ENCODE results near the gene LIAS. TPM values are rescaled to one million over a fixed set of nuclear protein-coding genes. Genes with fewer than 3 reads are reported as not detected.

LIAS gene
- polyA plus RNA-seq, 2 donors: 14.2 to 15.2 TPM

DNA sequence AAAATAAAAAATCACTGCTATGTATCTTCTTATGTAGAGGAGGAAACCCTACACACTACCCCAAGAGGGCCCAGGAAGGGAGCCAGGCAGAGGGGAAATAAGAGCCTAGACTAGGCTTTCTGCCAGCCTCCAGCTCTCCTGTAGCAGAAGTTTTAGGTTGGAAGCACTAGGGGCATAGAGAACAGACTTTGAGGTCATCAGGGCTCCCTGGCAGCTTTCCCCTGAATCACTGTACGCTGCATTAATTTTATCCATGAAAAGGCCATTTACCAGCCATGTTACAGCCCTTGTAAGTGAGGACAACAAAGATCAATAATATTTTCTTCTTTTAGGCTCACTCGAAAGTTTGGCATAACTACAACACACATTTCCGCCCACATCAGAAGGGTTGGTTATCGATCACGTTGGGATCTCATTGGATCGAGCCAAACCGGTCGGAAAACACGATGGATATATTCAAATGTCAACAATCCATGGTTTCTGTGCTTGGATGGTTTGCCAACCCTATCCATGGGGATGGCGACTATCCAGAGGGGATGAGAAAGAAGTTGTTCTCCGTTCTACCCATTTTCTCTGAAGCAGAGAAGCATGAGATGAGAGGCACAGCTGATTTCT is 24.9 kb upstream of the LIAS start:
- Histone ChIP-seq H3K27me3 (ENCODE audit: control insufficient read depth in 1 of 2, insufficient read depth in 2 of 2, low read length in 2 of 2) (no peaks in the 10 kb centered on the region), H3K4me3 (ENCODE audit: low read depth in 1 of 2, low read length in 2 of 2) (no peak overlapping the region), H3K9me3 (ENCODE audit: control insufficient read depth in 2 of 2, insufficient read depth in 1 of 2, low read depth in 1 of 2, low read length in 1 of 2) (no peaks in the 10 kb centered on the region), H3K36me3 (ENCODE audit: control insufficient read depth in 2 of 2, insufficient read depth in 2 of 2, low read length in 1 of 2) (no peaks in the 10 kb centered on the region), H3K27ac (ENCODE audit: low read depth in 2 of 2, low read length in 1 of 2) (no peak overlapping the region), H3K4me1 (ENCODE audit: control insufficient read depth in 2 of 2, insufficient read depth in 2 of 2, low read length in 1 of 2) (no peaks in the 10 kb centered on the region)
- WGBS, 2 donors: 92 to 93% methylated on average over 11 of the region's 11 CpGs

DNA sequence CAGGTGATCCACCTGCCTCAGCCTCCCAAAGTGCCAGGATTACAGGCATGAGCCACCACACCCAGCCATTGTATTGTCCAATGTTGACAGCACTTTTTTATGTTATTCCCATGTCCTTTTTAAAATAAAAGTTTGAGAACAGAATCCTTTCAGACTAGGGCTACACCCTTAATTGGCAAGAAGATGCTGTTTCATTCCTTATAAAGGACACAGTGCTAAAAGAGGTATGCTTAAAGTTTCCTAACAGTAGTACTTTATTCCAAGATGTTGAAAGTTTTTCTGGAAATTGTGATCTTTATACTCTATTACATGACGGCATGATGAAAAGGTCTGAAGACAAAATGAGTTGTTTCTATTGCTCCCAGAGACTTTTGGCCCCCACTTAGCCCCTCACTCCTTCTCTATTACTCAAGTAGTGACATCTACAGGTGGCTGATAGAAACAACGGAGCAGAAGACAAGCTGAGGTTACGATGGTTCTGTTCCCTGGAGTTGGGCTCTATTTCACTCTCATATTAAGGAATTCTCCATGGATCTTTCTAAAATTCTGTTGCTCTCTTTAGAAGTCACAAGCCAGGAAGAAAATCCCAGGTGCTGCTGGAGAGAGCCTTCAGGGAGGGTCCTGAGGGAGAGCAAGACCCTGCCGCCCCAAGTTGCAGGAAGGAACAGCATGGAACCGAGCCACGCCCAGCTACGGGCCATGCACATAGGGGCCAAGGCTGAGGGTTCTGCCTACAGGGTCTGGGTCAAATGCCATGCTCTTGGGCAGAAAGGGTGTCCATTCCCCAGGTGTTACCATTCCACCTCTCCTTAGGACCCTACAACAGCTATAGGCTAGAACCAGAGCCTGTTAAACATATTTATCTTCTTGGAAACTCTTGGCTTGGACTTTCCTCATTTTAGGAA is 22.9 kb upstream of the LIAS start:
- 66 to 69% methylated on average over 7 of the region's 7 CpGs for WGBS, 2 donors
- H3K36me3 ChIP-seq (ENCODE audit: control insufficient read depth in 2 of 2, insufficient read depth in 2 of 2, low read length in 1 of 2): no peaks in the 10 kb centered on the region
- H3K27me3 ChIP-seq (ENCODE audit: control insufficient read depth in 1 of 2, insufficient read depth in 2 of 2, low read length in 2 of 2): no peaks in the 10 kb centered on the region
- H3K27ac ChIP-seq (ENCODE audit: low read depth in 2 of 2, low read length in 1 of 2): no peak overlapping the region
- no peaks in the 10 kb centered on the region for H3K9me3 ChIP-seq (ENCODE audit: control insufficient read depth in 2 of 2, insufficient read depth in 1 of 2, low read depth in 1 of 2, low read length in 1 of 2)
- H3K4me1 ChIP-seq (ENCODE audit: control insufficient read depth in 2 of 2, insufficient read depth in 2 of 2, low read length in 1 of 2): no peaks in the 10 kb centered on the region
- H3K4me3 ChIP-seq (ENCODE audit: low read depth in 1 of 2, low read length in 2 of 2): no peak overlapping the region

DNA sequence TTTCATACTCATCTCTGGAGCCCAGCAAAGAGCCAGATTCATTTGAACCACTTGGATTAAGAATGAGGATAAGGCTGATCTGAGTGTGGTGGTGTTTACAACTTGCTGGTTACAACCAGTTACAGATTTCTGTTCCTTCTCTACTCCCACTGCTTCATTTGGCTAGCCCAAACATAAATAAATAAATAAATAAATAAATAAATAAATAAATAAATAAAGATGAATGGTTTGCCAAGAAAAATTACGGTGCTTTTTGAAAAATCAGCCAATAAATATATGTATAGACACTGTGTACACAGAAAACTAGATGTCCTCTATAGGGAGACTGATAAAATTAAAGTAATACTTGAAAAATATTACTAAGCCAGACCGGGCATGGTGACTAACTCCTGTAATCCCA is 17.3 kb upstream of the LIAS start:
- Histone ChIP-seq H3K9me3 (ENCODE audit: control insufficient read depth in 2 of 2, insufficient read depth in 1 of 2, low read depth in 1 of 2, low read length in 1 of 2) (no peaks in the 10 kb centered on the region), H3K36me3 (ENCODE audit: control insufficient read depth in 2 of 2, insufficient read depth in 2 of 2, low read length in 1 of 2) (no peaks in the 10 kb centered on the region), H3K27ac (ENCODE audit: low read depth in 2 of 2, low read length in 1 of 2) (no peak overlapping the region), H3K27me3 (ENCODE audit: control insufficient read depth in 1 of 2, insufficient read depth in 2 of 2, low read length in 2 of 2) (no peaks in the 10 kb centered on the region), H3K4me1 (ENCODE audit: control insufficient read depth in 2 of 2, insufficient read depth in 2 of 2, low read length in 1 of 2) (peaks cover 0 to 6% of the 10 kb centered on the region in 2 donors), H3K4me3 (ENCODE audit: low read depth in 1 of 2, low read length in 2 of 2) (no peak overlapping the region)
- 81 to 84% methylated on average over 2 of the region's 2 CpGs for WGBS, 2 donors

DNA sequence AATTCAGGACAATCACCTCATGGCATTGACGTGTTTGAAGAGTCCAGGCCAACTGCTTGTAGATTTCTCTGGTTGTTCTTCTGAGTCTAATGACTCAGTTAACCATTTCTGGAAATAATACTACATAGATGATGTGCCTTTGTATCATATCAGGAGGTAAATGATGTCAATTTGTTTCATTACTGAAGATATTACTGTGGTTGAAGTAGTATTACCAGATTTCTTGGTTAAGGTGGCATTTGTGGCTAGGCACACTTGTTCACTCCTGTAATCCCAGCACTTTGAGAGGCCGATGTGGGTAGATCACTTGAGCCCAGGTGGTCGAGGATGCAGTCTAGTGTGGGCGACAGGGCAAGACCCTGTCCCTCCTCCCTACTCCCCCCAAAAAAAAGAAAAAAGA is 15.9 kb upstream of the LIAS start:
- Histone ChIP-seq H3K4me1 (ENCODE audit: control insufficient read depth in 2 of 2, insufficient read depth in 2 of 2, low read length in 1 of 2) (peaks cover 0 to 14% of the 10 kb centered on the region in 2 donors), H3K27me3 (ENCODE audit: control insufficient read depth in 1 of 2, insufficient read depth in 2 of 2, low read length in 2 of 2) (no peaks in the 10 kb centered on the region), H3K27ac (ENCODE audit: low read depth in 2 of 2, low read length in 1 of 2) (no peak overlapping the region), H3K4me3 (ENCODE audit: low read depth in 1 of 2, low read length in 2 of 2) (no peak overlapping the region), H3K9me3 (ENCODE audit: control insufficient read depth in 2 of 2, insufficient read depth in 1 of 2, low read depth in 1 of 2, low read length in 1 of 2) (no peaks in the 10 kb centered on the region), H3K36me3 (ENCODE audit: control insufficient read depth in 2 of 2, insufficient read depth in 2 of 2, low read length in 1 of 2) (no peaks in the 10 kb centered on the region)
- 68 to 72% methylated on average over 4 of the region's 4 CpGs for WGBS, 2 donors

DNA sequence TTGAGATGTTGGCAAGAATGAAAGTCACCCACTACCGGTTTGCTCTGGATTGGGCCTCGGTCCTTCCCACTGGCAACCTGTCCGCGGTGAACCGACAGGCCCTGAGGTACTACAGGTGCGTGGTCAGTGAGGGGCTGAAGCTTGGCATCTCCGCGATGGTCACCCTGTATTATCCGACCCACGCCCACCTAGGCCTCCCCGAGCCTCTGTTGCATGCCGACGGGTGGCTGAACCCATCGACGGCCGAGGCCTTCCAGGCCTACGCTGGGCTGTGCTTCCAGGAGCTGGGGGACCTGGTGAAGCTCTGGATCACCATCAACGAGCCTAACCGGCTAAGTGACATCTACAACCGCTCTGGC is 12.4 kb upstream of the LIAS start:
- WGBS, 2 donors: 78 to 80% methylated on average over 20 of the region's 20 CpGs
- peak overlapping the region in 1 of 2 donors; percentile 64 for H3K4me3 ChIP-seq (ENCODE audit: low read depth in 1 of 2, low read length in 2 of 2)
- no peaks in the 10 kb centered on the region for H3K9me3 ChIP-seq (ENCODE audit: control insufficient read depth in 2 of 2, insufficient read depth in 1 of 2, low read depth in 1 of 2, low read length in 1 of 2)
- H3K4me1 ChIP-seq (ENCODE audit: control insufficient read depth in 2 of 2, insufficient read depth in 2 of 2, low read length in 1 of 2): peaks cover 0 to 14% of the 10 kb centered on the region in 2 donors
- H3K27ac ChIP-seq (ENCODE audit: low read depth in 2 of 2, low read length in 1 of 2): peak overlapping the region; percentile 57 to 86
- no peaks in the 10 kb centered on the region for H3K27me3 ChIP-seq (ENCODE audit: control insufficient read depth in 1 of 2, insufficient read depth in 2 of 2, low read length in 2 of 2)
- H3K36me3 ChIP-seq (ENCODE audit: control insufficient read depth in 2 of 2, insufficient read depth in 2 of 2, low read length in 1 of 2): peaks cover 2% of the 10 kb centered on the region in 2 donors

DNA sequence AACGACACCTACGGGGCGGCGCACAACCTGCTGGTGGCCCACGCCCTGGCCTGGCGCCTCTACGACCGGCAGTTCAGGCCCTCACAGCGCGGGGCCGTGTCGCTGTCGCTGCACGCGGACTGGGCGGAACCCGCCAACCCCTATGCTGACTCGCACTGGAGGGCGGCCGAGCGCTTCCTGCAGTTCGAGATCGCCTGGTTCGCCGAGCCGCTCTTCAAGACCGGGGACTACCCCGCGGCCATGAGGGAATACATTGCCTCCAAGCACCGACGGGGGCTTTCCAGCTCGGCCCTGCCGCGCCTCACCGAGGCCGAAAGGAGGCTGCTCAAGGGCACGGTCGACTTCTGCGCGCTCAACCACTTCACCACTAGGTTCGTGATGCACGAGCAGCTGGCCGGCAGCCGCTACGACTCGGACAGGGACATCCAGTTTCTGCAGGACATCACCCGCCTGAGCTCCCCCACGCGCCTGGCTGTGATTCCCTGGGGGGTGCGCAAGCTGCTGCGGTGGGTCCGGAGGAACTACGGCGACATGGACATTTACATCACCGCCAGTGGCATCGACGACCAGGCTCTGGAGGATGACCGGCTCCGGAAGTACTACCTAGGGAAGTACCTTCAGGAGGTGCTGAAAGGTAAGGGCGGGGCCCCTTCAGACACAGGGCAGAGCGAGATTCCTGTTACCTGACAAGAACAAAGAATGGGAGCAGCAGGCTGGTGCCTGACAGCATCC is 11.8 kb upstream of the LIAS start:
- Histone ChIP-seq H3K4me3 (ENCODE audit: low read depth in 1 of 2, low read length in 2 of 2) (peak overlapping the region; percentile 64 to 65), H3K4me1 (ENCODE audit: control insufficient read depth in 2 of 2, insufficient read depth in 2 of 2, low read length in 1 of 2) (peaks cover 0 to 14% of the 10 kb centered on the region in 2 donors), H3K27ac (ENCODE audit: low read depth in 2 of 2, low read length in 1 of 2) (peak overlapping the region; percentile 87 to 95), H3K9me3 (ENCODE audit: control insufficient read depth in 2 of 2, insufficient read depth in 1 of 2, low read depth in 1 of 2, low read length in 1 of 2) (no peaks in the 10 kb centered on the region), H3K36me3 (ENCODE audit: control insufficient read depth in 2 of 2, insufficient read depth in 2 of 2, low read length in 1 of 2) (peaks cover 2 to 5% of the 10 kb centered on the region in 2 donors), H3K27me3 (ENCODE audit: control insufficient read depth in 1 of 2, insufficient read depth in 2 of 2, low read length in 2 of 2) (no peaks in the 10 kb centered on the region)
- 6 to 13% methylated on average over 61 of the region's 61 CpGs for WGBS, 2 donors

DNA sequence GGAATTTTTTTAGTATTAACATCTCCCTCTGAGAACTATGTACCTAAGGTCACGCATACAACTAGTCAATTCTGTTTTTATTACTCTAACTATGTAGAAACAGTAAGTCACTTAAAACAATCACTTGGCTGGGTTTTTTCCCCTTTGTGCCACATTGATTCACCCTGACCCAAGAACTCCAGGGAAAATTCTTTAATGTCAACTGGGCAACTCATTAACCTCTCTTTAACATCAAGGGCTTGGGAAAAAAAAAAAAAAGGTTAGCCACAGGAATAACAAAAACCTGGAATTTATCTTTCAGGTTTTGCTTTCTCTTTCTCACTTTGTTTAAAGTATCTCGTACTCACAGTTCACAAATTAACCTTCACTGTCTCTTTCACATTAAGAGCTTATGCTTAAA is 8.2 kb upstream of the LIAS start:
- Histone ChIP-seq H3K27ac (ENCODE audit: low read depth in 2 of 2, low read length in 1 of 2) (no peak overlapping the region), H3K27me3 (ENCODE audit: control insufficient read depth in 1 of 2, insufficient read depth in 2 of 2, low read length in 2 of 2) (no peaks in the 10 kb centered on the region), H3K4me1 (ENCODE audit: control insufficient read depth in 2 of 2, insufficient read depth in 2 of 2, low read length in 1 of 2) (peaks cover 0 to 14% of the 10 kb centered on the region in 2 donors), H3K4me3 (ENCODE audit: low read depth in 1 of 2, low read length in 2 of 2) (no peak overlapping the region), H3K36me3 (ENCODE audit: control insufficient read depth in 2 of 2, insufficient read depth in 2 of 2, low read length in 1 of 2) (peaks cover 10 to 15% of the 10 kb centered on the region in 2 donors), H3K9me3 (ENCODE audit: control insufficient read depth in 2 of 2, insufficient read depth in 1 of 2, low read depth in 1 of 2, low read length in 1 of 2) (no peaks in the 10 kb centered on the region)
- 55 to 63% methylated on average over 2 of the region's 2 CpGs for whole genome bisulfite sequencing, 2 donors

DNA sequence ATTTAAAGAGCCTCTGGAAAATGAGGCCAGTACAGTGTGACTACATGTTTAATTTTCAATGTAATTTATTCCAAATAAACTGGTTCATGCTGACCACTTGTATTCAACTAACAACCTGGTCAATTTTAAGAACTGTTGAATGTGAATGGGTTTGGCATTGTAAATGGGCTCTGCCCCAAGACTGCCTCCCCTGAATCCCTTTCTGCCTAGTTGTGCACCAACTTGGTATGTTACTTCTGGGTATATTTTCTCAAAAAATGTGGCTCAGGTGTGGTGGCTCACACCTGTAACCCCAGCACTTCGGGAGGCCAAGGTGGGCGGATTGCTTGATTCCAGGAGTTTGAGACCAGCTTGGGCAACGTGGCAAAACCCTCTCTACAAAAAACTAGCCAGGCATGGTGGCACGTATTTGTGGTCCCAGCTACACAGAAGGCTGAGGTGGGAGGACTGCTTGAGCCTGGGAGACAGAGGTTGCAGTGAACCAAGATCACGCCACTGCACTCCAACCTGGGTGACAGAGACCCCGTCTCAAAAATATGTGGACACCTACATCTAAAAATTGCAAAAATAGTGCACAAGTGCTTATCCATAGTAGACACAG is 7.3 kb upstream of the LIAS start:
- peaks cover 0 to 8% of the 10 kb centered on the region in 2 donors for H3K4me1 ChIP-seq (ENCODE audit: control insufficient read depth in 2 of 2, insufficient read depth in 2 of 2, low read length in 1 of 2)
- 87 to 89% methylated on average over 6 of the region's 6 CpGs for WGBS, 2 donors
- H3K36me3 ChIP-seq (ENCODE audit: control insufficient read depth in 2 of 2, insufficient read depth in 2 of 2, low read length in 1 of 2): peaks cover 10 to 15% of the 10 kb centered on the region in 2 donors
- no peaks in the 10 kb centered on the region for H3K9me3 ChIP-seq (ENCODE audit: control insufficient read depth in 2 of 2, insufficient read depth in 1 of 2, low read depth in 1 of 2, low read length in 1 of 2)
- H3K27me3 ChIP-seq (ENCODE audit: control insufficient read depth in 1 of 2, insufficient read depth in 2 of 2, low read length in 2 of 2): no peaks in the 10 kb centered on the region
- no peak overlapping the region for H3K4me3 ChIP-seq (ENCODE audit: low read depth in 1 of 2, low read length in 2 of 2)
- H3K27ac ChIP-seq (ENCODE audit: low read depth in 2 of 2, low read length in 1 of 2): no peak overlapping the region

DNA sequence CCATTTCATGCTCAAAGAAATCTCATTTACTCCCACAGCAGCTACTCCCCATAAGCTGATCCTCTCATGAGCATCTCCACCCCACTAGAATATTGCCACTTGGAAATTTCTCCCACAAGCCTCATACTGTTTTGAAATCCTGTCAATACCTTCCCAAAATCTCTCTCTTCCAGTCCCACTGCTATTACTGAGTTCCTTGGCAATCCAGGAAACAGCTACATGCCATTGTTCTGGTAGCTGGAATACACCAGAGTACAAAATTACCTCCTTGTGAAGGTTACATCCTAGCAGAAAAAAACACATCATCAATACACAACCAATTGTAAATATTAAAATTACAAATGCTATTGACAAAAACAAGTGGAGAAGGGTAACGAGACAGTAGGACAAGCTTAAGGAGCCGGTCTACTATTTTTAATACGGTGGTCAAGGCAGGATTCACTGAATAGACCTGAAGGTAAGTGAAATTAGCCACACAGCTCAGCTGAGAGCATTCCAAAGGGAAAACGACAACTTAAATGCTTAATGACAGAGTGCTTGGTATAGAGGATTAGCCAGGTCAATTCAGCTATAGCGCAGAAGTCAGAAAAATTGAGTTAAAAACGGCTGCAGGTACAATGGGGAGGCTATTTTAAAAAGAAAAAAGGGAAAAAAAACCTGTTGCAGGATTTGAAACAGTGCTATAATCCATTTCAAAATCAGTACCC is 6.5 kb upstream of the LIAS start:
- no peak overlapping the region for H3K27ac ChIP-seq (ENCODE audit: low read depth in 2 of 2, low read length in 1 of 2)
- H3K36me3 ChIP-seq (ENCODE audit: control insufficient read depth in 2 of 2, insufficient read depth in 2 of 2, low read length in 1 of 2): peaks cover 10 to 18% of the 10 kb centered on the region in 2 donors
- H3K9me3 ChIP-seq (ENCODE audit: control insufficient read depth in 2 of 2, insufficient read depth in 1 of 2, low read depth in 1 of 2, low read length in 1 of 2): no peaks in the 10 kb centered on the region
- no peaks in the 10 kb centered on the region for H3K27me3 ChIP-seq (ENCODE audit: control insufficient read depth in 1 of 2, insufficient read depth in 2 of 2, low read length in 2 of 2)
- 87% methylated on average over 6 of the region's 6 CpGs for WGBS, 2 donors
- no peak overlapping the region for H3K4me3 ChIP-seq (ENCODE audit: low read depth in 1 of 2, low read length in 2 of 2)
- peaks cover 0 to under 1% of the 10 kb centered on the region in 2 donors for H3K4me1 ChIP-seq (ENCODE audit: control insufficient read depth in 2 of 2, insufficient read depth in 2 of 2, low read length in 1 of 2)

Data from esophagus (tissue), 2 donors.